Suprapubic skin (tissue), 4 donors: ENCODE results near the gene CD2AP. TPM values are rescaled to one million over a fixed set of nuclear protein-coding genes. Genes with fewer than 3 reads are reported as not detected.

Experiments used
- DNase-seq, 2 donors: peaks; one replicate each; pipeline ENCODE4 v3.0.0-alpha.2; 2019; ENCODE audit warnings: low spot score in 2 of 2
- H3K27ac ChIP-seq: fragments of 200-600 bp; sonication (generic); one replicate; pipeline ENCODE4 v1.5.1; 2019
- H3K27me3 ChIP-seq: fragments of 200-600 bp; sonication (generic); one replicate; pipeline ENCODE4 v1.5.1; 2019
- H3K36me3 ChIP-seq: fragments of 200-600 bp; sonication (generic); one replicate; pipeline ENCODE4 v1.5.1; 2019
- H3K4me1 ChIP-seq: fragments of 200-600 bp; sonication (generic); one replicate; pipeline ENCODE4 v1.5.1; 2019
- H3K4me3 ChIP-seq: fragments of 200-600 bp; sonication (generic); one replicate; pipeline ENCODE4 v1.5.1; 2019; ENCODE audit warnings: mild to moderate bottlenecking
- H3K9me3 ChIP-seq: fragments of 200-600 bp; sonication (generic); one replicate; pipeline ENCODE4 v1.5.1; 2019
- EP300 ChIP-seq: sonication (generic); formaldehyde crosslinking; IDR thresholded peaks from one replicate; pipeline ENCODE4 v1.6.1; 2017; ENCODE audit warnings: antibody characterized with exemption
- POLR2A ChIP-seq, 2 donors: fragments of 450-650 bp; IDR thresholded peaks; one replicate each; pipeline ENCODE4 v1.6.1; 2017; ENCODE audit warnings: antibody characterized with exemption in 2 of 2, mild to moderate bottlenecking in 2 of 2, moderate library complexity in 2 of 2
- POLR2AphosphoS5 ChIP-seq, 3 donors: sonication (generic); formaldehyde crosslinking; IDR thresholded peaks; one replicate each; pipeline ENCODE4 v1.6.1; 2017; ENCODE audit warnings: antibody characterized with exemption in 3 of 3
- whole genome bisulfite sequencing: methylation state at CpG from one replicate; pipeline ENCODE4 v1.1.5; 2018; 5-methylcytosine and 5-hydroxymethylcytosine counted together
- total RNA-seq, 4 donors: library from RNA; depleted of rRNA; stranded (reverse); fragments of >200 nt; gene quantifications; one replicate each; pipeline ENCODE4 v1.1.0, GENCODE V29; 2016
- TF ChIP-seq, protein P1 (sequence below), 2 donors: fragments of 200-600 bp in 1 of 2; fragments of 450-650 bp in 1 of 2; sonication (generic) in 1 of 2; IDR thresholded peaks; one replicate each; pipeline ENCODE4 v1.5.1; 2016 to 2019; ENCODE audit warnings: antibody characterized with exemption in 2 of 2, mild to moderate bottlenecking in 1 of 2, moderate library complexity in 1 of 2

Gene CD2AP
- total RNA-seq, 4 donors from 2014 or later: 20.4 to 41.8 (median 28.3) TPM

- Histone ChIP-seq H3K27ac (no peak overlapping the region), H3K27me3 (no peaks in the 10 kb centered on the region), H3K9me3 (no peaks in the 10 kb centered on the region), H3K4me1 (peaks cover 9% of the 10 kb centered on the region), H3K36me3 (no peaks in the 10 kb centered on the region), H3K4me3 (no peak overlapping the region)
- 39% methylated on average over 6 of the region's 6 CpGs for WGBS
- no peak for DNase-seq
- TF ChIP-seq POLR2A (IDR thresholded peaks at IDR 0.05): no peak
- TF ChIP-seq, protein P1, sequence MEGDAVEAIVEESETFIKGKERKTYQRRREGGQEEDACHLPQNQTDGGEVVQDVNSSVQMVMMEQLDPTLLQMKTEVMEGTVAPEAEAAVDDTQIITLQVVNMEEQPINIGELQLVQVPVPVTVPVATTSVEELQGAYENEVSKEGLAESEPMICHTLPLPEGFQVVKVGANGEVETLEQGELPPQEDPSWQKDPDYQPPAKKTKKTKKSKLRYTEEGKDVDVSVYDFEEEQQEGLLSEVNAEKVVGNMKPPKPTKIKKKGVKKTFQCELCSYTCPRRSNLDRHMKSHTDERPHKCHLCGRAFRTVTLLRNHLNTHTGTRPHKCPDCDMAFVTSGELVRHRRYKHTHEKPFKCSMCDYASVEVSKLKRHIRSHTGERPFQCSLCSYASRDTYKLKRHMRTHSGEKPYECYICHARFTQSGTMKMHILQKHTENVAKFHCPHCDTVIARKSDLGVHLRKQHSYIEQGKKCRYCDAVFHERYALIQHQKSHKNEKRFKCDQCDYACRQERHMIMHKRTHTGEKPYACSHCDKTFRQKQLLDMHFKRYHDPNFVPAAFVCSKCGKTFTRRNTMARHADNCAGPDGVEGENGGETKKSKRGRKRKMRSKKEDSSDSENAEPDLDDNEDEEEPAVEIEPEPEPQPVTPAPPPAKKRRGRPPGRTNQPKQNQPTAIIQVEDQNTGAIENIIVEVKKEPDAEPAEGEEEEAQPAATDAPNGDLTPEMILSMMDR (IDR thresholded peaks at IDR 0.05): no peak
- TF ChIP-seq POLR2AphosphoS5 (IDR thresholded peaks at IDR 0.05): no peak
- TF ChIP-seq EP300: no peak
Measured at GRCh38 chr6:47651505-47651944, 173.9 kb downstream of the CD2AP start.

DNA sequence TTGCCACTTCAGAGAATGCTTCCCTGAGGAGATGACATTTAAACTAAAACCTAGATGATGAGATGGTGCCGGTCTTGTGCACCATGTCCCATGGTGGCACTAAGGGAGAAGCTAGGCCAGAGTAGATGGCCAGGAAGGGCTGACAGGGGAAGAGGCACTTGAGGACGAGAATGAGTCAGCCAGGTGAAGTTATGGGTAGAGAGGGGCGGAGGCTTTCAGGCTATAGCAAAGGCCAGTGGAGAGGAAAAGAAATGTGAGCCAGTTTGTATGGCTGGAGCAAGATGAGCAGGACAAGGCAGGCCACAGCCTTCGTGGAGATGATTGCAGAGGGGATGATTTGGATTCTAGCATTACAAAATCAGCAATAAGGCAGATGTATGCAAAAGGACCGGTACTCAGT is 176.1 kb downstream of the CD2AP start:
- H3K4me3 ChIP-seq: no peak overlapping the region
- WGBS: 89% methylated on average over 5 of the region's 5 CpGs
- H3K36me3 ChIP-seq: no peaks in the 10 kb centered on the region
- no peaks in the 10 kb centered on the region for H3K27me3 ChIP-seq
- no peak for TF ChIP-seq EP300
- no peak for TF ChIP-seq POLR2A (IDR thresholded peaks at IDR 0.05)
- TF ChIP-seq, protein P1 (IDR thresholded peaks at IDR 0.05): no peak
- no peak for TF ChIP-seq POLR2AphosphoS5 (IDR thresholded peaks at IDR 0.05)
- no peaks in the 10 kb centered on the region for H3K9me3 ChIP-seq
- H3K4me1 ChIP-seq: peaks cover 9% of the 10 kb centered on the region
- no peak for DNase-seq
- no peak overlapping the region for H3K27ac ChIP-seq

GRCh38 chr6:47654255-47654654 is 176.7 kb downstream of the CD2AP start:
- Histone ChIP-seq H3K9me3 (no peaks in the 10 kb centered on the region), H3K4me1 (peaks cover 9% of the 10 kb centered on the region), H3K27me3 (no peaks in the 10 kb centered on the region), H3K27ac (no peak overlapping the region), H3K4me3 (no peak overlapping the region), H3K36me3 (no peaks in the 10 kb centered on the region)
- TF ChIP-seq, protein P1 (IDR thresholded peaks at IDR 0.05): no peak
- TF ChIP-seq POLR2A (IDR thresholded peaks at IDR 0.05): no peak
- no peak for TF ChIP-seq EP300
- TF ChIP-seq POLR2AphosphoS5 (IDR thresholded peaks at IDR 0.05): no peak
- WGBS: 87% methylated on average over 4 of the region's 4 CpGs
- no peak for DNase-seq

DNA sequence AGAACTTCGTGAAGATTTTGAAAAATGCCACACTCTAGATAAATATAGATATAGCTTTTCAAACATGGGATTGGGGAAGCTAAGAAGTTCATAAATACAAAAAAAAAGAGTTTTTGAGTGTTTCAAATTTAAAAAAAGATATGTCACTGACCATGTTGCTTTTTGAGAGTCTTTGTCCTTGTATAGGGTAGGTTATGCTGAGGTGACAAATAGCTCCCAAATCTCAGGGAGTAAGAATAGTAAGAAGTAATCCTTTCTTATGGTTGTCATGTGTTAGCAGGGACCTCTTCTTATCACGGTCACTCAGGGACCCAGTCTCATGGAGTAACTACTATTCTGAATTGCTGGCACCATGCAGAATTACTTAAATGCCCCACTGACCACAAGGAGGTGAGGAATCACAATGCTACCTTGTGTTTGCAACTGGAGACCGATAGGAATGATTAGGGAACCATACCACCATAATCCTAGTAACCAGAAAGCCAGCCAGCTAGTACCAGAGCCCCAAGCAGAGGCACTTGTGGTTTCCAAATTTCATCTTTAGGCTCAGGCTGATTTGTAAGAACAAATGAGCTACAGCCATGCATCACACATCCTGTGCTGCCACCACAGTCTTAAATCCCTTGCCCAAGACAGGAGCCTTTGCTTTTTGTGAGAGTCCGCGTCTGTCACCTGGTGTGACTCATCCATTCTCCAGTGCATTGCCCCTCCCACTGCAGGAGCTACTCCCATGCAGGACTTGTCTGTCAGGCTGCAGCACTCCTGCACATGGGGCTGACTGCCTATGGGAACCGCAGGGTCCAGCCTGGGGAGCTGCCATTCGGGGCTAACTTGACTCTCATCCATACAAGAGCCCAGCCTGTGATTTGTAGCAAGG is 178.4 kb downstream of the CD2AP start:
- H3K36me3 ChIP-seq: no peaks in the 10 kb centered on the region
- no peak overlapping the region for H3K4me3 ChIP-seq
- H3K27ac ChIP-seq: no peak overlapping the region
- H3K27me3 ChIP-seq: no peaks in the 10 kb centered on the region
- TF ChIP-seq POLR2A (IDR thresholded peaks at IDR 0.05) (no peak), POLR2AphosphoS5 (IDR thresholded peaks at IDR 0.05) (no peak), EP300 (no peak)
- TF ChIP-seq, protein P1 (IDR thresholded peaks at IDR 0.05): no peak
- 54% methylated on average over 6 of the region's 7 CpGs for WGBS
- no peak for DNase-seq
- H3K4me1 ChIP-seq: peaks cover 7% of the 10 kb centered on the region
- no peaks in the 10 kb centered on the region for H3K9me3 ChIP-seq

DNA sequence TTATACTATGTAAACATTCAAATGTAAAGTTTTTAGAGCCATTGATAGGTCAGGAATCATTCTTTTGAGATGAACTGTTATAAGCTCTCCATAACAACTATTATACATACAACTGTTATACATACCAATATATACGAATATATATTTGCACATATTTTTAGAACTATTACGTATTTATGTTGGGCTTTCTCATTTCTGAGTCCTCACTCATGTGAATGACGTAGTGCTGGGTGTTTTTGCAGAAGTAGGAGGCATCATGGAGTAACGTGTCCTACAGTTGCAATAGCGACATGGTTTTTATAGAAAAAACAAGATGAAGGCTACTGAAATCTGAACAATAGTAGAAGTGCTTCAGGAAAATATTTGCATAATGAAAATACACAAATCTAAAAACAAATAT is 184.4 kb downstream of the CD2AP start:
- WGBS: 92% methylated on average over 5 of the region's 5 CpGs
- no peaks in the 10 kb centered on the region for H3K36me3 ChIP-seq
- H3K27ac ChIP-seq: no peak overlapping the region
- no peaks in the 10 kb centered on the region for H3K9me3 ChIP-seq
- no peaks in the 10 kb centered on the region for H3K4me1 ChIP-seq
- no peak overlapping the region for H3K4me3 ChIP-seq
- TF ChIP-seq EP300 (no peak), POLR2A (IDR thresholded peaks at IDR 0.05) (no peak)
- H3K27me3 ChIP-seq: no peaks in the 10 kb centered on the region
- no peak for DNase-seq
